ENCODE results near the gene NUDT16.

DNA sequence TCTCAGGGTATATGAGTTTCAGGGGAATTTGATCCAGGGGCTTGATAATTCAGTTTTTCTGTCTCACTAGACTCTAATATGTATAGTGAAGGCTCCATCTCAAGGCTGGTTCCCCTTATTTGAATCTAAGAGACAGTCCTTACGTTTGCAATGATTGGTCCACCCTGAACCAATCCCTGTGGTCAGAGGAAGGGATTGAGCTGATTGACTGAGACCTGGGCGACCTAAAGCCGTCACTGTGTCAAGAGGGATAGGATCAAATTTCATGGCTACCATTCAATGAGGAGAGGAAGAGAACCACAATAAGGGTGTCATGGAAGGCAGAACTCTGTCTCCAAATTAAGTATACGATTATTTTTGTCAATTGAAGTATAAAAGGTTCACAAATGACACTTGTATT is 16.3 kb downstream of the NUDT16 start:
- TF ChIP-seq, protein P1, sequence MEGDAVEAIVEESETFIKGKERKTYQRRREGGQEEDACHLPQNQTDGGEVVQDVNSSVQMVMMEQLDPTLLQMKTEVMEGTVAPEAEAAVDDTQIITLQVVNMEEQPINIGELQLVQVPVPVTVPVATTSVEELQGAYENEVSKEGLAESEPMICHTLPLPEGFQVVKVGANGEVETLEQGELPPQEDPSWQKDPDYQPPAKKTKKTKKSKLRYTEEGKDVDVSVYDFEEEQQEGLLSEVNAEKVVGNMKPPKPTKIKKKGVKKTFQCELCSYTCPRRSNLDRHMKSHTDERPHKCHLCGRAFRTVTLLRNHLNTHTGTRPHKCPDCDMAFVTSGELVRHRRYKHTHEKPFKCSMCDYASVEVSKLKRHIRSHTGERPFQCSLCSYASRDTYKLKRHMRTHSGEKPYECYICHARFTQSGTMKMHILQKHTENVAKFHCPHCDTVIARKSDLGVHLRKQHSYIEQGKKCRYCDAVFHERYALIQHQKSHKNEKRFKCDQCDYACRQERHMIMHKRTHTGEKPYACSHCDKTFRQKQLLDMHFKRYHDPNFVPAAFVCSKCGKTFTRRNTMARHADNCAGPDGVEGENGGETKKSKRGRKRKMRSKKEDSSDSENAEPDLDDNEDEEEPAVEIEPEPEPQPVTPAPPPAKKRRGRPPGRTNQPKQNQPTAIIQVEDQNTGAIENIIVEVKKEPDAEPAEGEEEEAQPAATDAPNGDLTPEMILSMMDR (conservative IDR thresholded peaks at IDR 0.05 in 1 of 2, IDR thresholded peaks at IDR 0.05 in 1 of 2; ENCODE audit: extremely low read depth in 1 of 2, insufficient read depth in 1 of 2, low read depth in 1 of 2, low read length in 2 of 2): no peak
- TF ChIP-seq EZH2 (IDR thresholded peaks at IDR 0.05; ENCODE audit: borderline replicate concordance, low read length): no peak

Measured in mammary epithelial cell (primary cell).